KOPT-K1 (cell line): ENCODE measurements around the gene TMEM51.

ENCODE experiments used
- H3K27ac ChIP-seq: fragments of 200-600 bp; sonication (generic); 2 replicates; pipeline ENCODE4 v1.5.1; 2016; ENCODE audit warnings: antibody characterized with exemption, mild to moderate bottlenecking, low read depth, low read length; ENCODE audit not compliant: poor library complexity, severe bottlenecking
- H3K36me3 ChIP-seq: fragments of 200-600 bp; sonication (generic); 2 replicates; pipeline ENCODE4 v1.5.1; 2017; ENCODE audit warnings: antibody characterized with exemption, mild to moderate bottlenecking, low read length, moderate library complexity; ENCODE audit not compliant: insufficient read depth
- H3K9me3 ChIP-seq: fragments of 200-600 bp; sonication (generic); 2 replicates; pipeline ENCODE4 v1.5.1; 2017; ENCODE audit warnings: antibody characterized with exemption, low read length, mild to moderate bottlenecking; ENCODE audit not compliant: insufficient read depth, poor library complexity, severe bottlenecking

Gene TMEM51

GRCh38 chr1:15139654-15140350 lies 13.7 kb upstream of the TMEM51 start:
- Histone ChIP-seq H3K27ac (no peak overlapping the region), H3K9me3 (no peaks in the 10 kb centered on the region), H3K36me3 (no peaks in the 10 kb centered on the region)

DNA sequence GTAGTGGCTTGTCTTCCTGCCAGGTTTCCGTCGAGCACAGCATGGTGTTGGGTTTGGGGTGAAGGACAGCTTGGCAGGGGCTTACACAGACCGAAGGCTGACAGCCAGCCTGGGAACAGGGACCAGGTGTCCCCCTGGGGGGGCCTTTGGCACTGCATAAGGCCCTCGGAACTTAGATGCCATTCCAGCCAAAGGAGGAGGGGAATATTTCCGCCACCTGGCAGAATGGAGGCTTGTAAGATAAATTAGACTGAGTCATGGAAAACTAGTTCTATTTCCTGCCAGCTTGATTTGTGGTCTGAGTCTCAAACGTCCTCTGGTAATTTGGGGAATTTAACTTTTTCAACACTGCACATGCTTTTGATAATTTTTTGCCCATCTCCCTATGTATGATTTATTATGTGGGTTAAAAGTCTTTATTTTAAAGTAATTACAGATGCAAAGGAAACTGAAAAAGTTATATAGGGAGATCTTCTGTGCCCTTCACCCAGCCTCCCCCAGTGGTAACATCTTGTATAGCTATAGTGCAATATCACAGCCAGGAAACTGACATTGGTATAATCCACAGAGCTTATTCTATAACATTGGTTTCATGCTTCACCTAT lies 11.5 kb upstream of the TMEM51 start:
- Histone ChIP-seq H3K9me3 (no peaks in the 10 kb centered on the region), H3K27ac (no peak overlapping the region)

GRCh38 chr1:15145327-15145726 lies 8.2 kb upstream of the TMEM51 start:
- no peaks in the 10 kb centered on the region for H3K36me3 ChIP-seq
- no peak overlapping the region for H3K27ac ChIP-seq
- H3K9me3 ChIP-seq: no peaks in the 10 kb centered on the region

More for the DNA sequence above, 11.5 kb upstream of the TMEM51 start:
- H3K36me3 ChIP-seq: no peaks in the 10 kb centered on the region

DNA sequence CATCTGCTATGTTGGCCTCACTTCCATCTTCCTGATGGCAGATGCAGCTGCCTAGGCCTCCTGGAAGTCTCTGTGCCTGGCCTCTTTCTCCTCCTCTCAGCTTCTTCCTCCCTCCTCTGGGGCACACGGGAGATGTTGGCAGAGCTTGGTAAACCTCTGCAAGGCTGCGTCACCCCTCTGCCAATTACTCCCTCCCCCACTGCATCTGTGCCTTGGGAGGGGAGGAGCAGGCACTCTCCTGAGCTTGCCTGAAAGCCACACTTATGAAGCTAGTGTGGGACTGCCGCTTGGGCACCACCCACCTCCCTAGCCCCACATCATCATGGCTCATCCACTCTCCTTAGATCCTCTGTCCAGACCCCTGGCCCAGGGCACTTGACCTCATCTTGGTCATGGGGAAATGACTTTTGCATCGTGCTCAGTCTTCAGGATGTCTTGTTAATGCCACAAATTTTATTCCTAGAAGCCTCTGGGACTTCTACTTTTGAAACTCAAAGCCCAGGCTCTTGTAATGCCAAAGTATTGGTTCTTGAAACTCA lies 7.3 kb upstream of the TMEM51 start:
- no peaks in the 10 kb centered on the region for H3K9me3 ChIP-seq
- H3K36me3 ChIP-seq: no peaks in the 10 kb centered on the region
- no peak overlapping the region for H3K27ac ChIP-seq

DNA sequence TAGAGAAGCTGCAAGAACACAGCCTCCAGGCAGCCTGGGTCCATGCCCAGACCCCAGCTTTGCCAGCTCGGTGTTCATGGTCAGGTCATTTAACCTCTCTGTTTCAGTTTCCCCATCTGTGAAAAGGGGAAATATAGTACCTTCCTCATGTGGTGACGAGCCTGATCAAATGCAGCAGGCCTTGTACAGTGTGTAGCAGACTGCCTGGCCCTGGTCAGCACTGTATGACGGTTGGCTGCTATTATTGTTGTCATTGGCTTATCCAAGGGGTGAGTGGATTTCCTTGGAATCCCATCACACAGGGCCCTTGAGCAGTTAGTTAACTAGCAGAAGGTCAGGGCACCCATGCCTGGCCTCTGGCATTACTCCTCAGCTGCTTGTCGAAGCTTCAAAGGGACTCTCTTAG lies 6.6 kb upstream of the TMEM51 start:
- Histone ChIP-seq H3K27ac (no peak overlapping the region), H3K9me3 (no peaks in the 10 kb centered on the region), H3K36me3 (no peaks in the 10 kb centered on the region)

GRCh38 chr1:15148004-15148403 lies 5.5 kb upstream of the TMEM51 start:
- no peak overlapping the region for H3K27ac ChIP-seq
- H3K9me3 ChIP-seq: no peaks in the 10 kb centered on the region
- no peaks in the 10 kb centered on the region for H3K36me3 ChIP-seq

GRCh38 chr1:15148475-15148874 lies 5.1 kb upstream of the TMEM51 start:
- Histone ChIP-seq H3K27ac (no peak overlapping the region), H3K36me3 (no peaks in the 10 kb centered on the region), H3K9me3 (peaks cover 1% of the 10 kb centered on the region)

DNA sequence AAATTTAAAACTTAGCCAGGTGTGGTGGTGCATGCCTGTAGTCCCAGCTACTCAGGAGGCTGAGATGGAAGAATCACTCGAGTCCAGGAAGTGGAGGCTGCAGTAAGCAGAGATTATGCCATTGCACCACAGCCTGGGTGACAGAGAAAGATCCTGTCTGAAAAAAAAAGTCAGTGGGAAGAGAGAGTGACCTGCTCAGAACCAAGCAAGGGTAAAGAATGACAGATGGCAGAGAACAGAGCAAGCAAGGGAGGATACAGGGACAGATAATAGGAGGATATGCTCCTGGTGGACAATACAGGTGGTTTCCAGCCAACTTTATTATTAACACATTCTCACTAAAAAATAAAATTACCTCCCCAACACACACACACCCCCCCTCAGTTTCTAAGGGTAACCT lies 4.6 kb upstream of the TMEM51 start:
- H3K36me3 ChIP-seq: no peaks in the 10 kb centered on the region
- H3K9me3 ChIP-seq: peaks cover 4% of the 10 kb centered on the region
- no peak overlapping the region for H3K27ac ChIP-seq

DNA sequence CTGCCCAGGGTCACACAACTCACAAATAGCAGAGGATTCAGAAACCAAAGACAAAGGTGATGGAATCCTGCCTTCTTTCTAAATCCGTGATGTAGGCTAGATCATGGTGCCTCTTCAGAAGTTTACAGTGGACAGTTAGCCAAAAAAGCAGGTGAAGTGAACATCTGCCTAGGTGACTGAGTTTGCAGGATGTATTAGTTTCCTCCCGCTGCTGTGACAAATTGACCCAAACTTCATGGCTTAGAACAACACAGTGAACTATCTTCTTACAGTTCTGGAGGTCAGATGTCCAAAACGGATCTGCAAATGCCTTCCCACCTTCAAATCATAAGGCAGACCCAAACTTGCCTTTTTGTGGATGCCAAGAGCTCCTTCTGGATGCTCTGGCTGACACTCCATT lies 3.2 kb upstream of the TMEM51 start:
- Histone ChIP-seq H3K36me3 (no peaks in the 10 kb centered on the region), H3K9me3 (peaks cover 4% of the 10 kb centered on the region), H3K27ac (no peak overlapping the region)

DNA sequence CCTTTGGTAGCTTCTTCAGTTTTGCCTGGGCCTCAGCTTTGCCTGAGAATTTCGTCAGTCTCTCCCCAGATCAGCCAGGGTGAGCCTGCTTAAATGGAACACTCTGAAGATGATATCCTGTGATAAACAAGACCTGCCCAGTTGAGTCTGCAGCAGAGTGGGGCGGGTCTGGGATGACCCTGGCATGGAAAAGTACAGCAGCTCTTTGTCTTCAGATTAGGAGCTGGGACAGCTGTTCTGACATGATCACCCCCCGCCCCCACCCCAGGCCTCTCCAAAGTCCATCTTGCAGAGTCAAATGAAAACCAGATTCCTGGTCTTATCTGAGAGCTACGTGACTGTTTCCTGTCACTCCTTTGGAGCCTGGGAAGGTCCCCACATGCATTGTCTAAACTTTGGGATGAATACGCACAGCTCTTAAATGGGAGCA lies 2.2 kb upstream of the TMEM51 start:
- H3K27ac ChIP-seq: no peak overlapping the region
- H3K36me3 ChIP-seq: no peaks in the 10 kb centered on the region
- peaks cover 4% of the 10 kb centered on the region for H3K9me3 ChIP-seq

- peaks cover 4% of the 10 kb centered on the region for H3K9me3 ChIP-seq
- no peak overlapping the region for H3K27ac ChIP-seq
- no peaks in the 10 kb centered on the region for H3K36me3 ChIP-seq
Measured at GRCh38 chr1:15151871-15152270, 1.7 kb upstream of the TMEM51 start.

DNA sequence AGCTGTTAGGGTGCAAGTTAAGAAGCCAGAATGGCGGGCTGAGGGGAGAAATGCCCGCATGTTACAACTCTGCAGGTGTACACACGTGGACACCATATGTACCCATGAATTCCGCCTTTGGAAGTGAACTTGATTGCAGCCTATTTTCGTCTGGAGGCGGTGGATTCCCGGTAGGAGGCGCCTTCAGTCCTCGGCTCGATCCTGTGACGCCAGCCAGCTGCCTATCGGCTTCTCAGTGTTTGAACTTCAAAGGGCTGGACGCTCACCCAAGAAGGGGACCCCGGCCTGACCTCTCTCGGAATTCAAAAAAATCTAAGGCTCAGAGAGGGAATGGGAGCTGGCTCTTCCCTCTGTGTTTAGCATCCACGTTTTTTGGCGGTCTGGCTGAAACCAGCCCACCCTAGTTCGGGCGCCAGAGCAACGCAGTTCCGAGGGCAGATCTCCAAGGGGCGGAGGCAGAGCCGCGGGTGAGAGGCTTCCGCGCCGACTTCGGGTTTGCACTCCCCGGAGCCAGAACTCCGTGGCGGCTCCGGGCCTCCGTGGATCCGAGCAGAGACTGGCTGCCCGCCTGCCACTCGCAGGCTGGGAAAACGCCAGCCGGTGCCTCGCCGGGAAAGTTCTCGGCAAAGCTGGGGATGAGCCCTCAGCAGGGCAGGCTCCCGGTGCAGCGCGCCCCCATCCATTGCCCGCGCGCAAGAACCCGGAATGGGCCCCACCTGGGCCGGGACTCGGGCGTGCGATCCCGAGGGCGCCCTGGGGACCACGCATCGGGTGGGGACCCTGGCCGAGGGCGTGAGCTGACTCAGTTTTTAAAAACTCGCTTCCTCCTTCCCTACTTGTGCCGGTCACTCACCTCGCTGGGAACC lies 996 bp upstream of the TMEM51 start:
- H3K36me3 ChIP-seq: no peaks in the 10 kb centered on the region
- no peak overlapping the region for H3K27ac ChIP-seq
- H3K9me3 ChIP-seq: peaks cover 4% of the 10 kb centered on the region

GRCh38 chr1:15153842-15154479 lies 414 bp downstream of the TMEM51 start:
- no peaks in the 10 kb centered on the region for H3K36me3 ChIP-seq
- no peak overlapping the region for H3K27ac ChIP-seq
- peaks cover 4% of the 10 kb centered on the region for H3K9me3 ChIP-seq

GRCh38 chr1:15154480-15155036 lies 1.0 kb downstream of the TMEM51 start:
- H3K9me3 ChIP-seq: peaks cover 4% of the 10 kb centered on the region
- no peaks in the 10 kb centered on the region for H3K36me3 ChIP-seq
- H3K27ac ChIP-seq: no peak overlapping the region
